Mammary epithelial cell (primary cell): ENCODE results near the gene FOXN3.

ENCODE experiments used
- EZH2 ChIP-seq: IDR thresholded peaks from 2 replicates; pipeline ENCODE4 v1.6.1; 2012; ENCODE audit warnings: low read length, inconsistent platforms, borderline replicate concordance
- TF ChIP-seq, protein P1 (sequence below), 2 donors: IDR thresholded peaks in 1 of 2; conservative IDR thresholded peaks in 1 of 2; 2 replicates each; pipeline ENCODE4 v1.5.1; 2011 to 2012; ENCODE audit warnings: inconsistent platforms in 2 of 2, low read length in 2 of 2, mild to moderate bottlenecking in 2 of 2, control low read depth in 1 of 2, low read depth in 1 of 2; ENCODE audit not compliant: insufficient read depth in 1 of 2; ENCODE audit errors: extremely low read depth in 1 of 2

DNA sequence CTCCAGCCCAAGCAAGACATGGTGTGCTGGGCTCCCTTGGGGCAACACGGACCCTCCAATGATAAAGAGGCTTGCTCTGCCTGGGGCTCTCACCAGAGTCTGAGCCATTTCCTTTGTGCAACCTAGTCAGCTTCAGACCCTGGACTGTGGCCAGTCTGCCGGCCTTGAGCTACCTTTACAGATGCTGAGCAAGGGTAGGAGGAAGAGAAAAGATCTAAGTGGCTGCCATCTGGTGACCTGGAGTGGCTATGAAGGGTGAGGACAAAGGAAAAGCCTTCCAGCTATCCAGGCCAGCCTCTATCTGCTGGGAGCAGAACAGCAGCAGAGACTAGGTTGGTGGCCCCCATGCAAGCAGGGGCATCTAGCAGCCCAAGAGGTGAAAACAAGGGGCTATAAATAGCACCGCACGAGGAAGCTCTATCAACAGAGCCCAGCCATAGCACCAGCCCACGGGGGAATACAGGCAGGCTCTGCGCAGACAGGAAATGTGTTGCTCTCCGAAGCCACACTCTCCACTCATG, 230.1 kb downstream of the FOXN3 start:
- TF ChIP-seq, protein P1, sequence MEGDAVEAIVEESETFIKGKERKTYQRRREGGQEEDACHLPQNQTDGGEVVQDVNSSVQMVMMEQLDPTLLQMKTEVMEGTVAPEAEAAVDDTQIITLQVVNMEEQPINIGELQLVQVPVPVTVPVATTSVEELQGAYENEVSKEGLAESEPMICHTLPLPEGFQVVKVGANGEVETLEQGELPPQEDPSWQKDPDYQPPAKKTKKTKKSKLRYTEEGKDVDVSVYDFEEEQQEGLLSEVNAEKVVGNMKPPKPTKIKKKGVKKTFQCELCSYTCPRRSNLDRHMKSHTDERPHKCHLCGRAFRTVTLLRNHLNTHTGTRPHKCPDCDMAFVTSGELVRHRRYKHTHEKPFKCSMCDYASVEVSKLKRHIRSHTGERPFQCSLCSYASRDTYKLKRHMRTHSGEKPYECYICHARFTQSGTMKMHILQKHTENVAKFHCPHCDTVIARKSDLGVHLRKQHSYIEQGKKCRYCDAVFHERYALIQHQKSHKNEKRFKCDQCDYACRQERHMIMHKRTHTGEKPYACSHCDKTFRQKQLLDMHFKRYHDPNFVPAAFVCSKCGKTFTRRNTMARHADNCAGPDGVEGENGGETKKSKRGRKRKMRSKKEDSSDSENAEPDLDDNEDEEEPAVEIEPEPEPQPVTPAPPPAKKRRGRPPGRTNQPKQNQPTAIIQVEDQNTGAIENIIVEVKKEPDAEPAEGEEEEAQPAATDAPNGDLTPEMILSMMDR (conservative IDR thresholded peaks at IDR 0.05 in 1 of 2, IDR thresholded peaks at IDR 0.05 in 1 of 2; ENCODE audit: extremely low read depth in 1 of 2, insufficient read depth in 1 of 2, low read depth in 1 of 2, low read length in 2 of 2): no peak
- no peak for TF ChIP-seq EZH2
